OCI-LY1 (cell line): ENCODE measurements around the gene P2RX2.

Experiments used
- H2AFZ ChIP-seq: fragments of 200-600 bp; sonication (generic), shearing (Covaris generic); 2 replicates; pipeline ENCODE4 v1.6.0; 2014; ENCODE audit warnings: antibody characterized with exemption, mild to moderate bottlenecking, low read length
- H3F3A ChIP-seq: fragments of 200-600 bp; sonication (generic), shearing (Covaris generic); 2 replicates; pipeline ENCODE4 v1.6.0; 2014; ENCODE audit warnings: mild to moderate bottlenecking, antibody characterized with exemption, low read length, moderate library complexity; ENCODE audit not compliant: insufficient read depth
- H3K27ac ChIP-seq: fragments of 200-600 bp; sonication (generic); 2 replicates; pipeline ENCODE4 v1.5.1; 2014; ENCODE audit warnings: low read length, mixed run types, mild to moderate bottlenecking, low read depth; ENCODE audit not compliant: poor library complexity, severe bottlenecking
- H3K27me3 ChIP-seq: fragments of 200-600 bp; sonication (generic); 2 replicates; pipeline ENCODE4 v1.6.0; 2014; ENCODE audit warnings: antibody characterized with exemption, mild to moderate bottlenecking, low read length, moderate library complexity; ENCODE audit not compliant: insufficient read depth
- H3K36me3 ChIP-seq: fragments of 200-600 bp; sonication (generic); 2 replicates; pipeline ENCODE4 v1.6.1; 2014; ENCODE audit warnings: mild to moderate bottlenecking, antibody characterized with exemption, low read length, moderate library complexity, mixed read lengths; ENCODE audit not compliant: insufficient read depth
- H3K4me1 ChIP-seq: fragments of 200-600 bp; sonication (generic); 2 replicates; pipeline ENCODE4 v1.5.1; 2014; ENCODE audit warnings: mild to moderate bottlenecking, low read length, moderate library complexity; ENCODE audit not compliant: insufficient read depth, severe bottlenecking
- H3K4me2 ChIP-seq: fragments of 200-600 bp; sonication (generic), shearing (Covaris generic); 2 replicates; pipeline ENCODE4 v1.6.1; 2014; ENCODE audit warnings: low read length
- H3K4me3 ChIP-seq: fragments of 200-600 bp; sonication (generic); 2 replicates; pipeline ENCODE4 v1.5.1; 2014; ENCODE audit warnings: low read length, low read depth, mild to moderate bottlenecking, mixed read lengths; ENCODE audit not compliant: poor library complexity, severe bottlenecking
- H3K79me2 ChIP-seq: fragments of 200-600 bp; shearing (Covaris generic); 2 replicates; pipeline ENCODE4 v1.6.1; 2016; ENCODE audit warnings: mixed run types, low read length, mixed read lengths; ENCODE audit not compliant: insufficient read depth
- H3K9ac ChIP-seq: fragments of 200-600 bp; sonication (generic), shearing (Covaris generic); 2 replicates; pipeline ENCODE4 v1.6.1; 2014; ENCODE audit warnings: mild to moderate bottlenecking, low read length, mixed read lengths
- H3K9me2 ChIP-seq: fragments of 200-600 bp; sonication (generic), shearing (Covaris generic); 2 replicates; pipeline ENCODE4 v1.6.1; 2014; ENCODE audit warnings: low read depth, mild to moderate bottlenecking, low read length, mixed read lengths
- H3K9me3 ChIP-seq: fragments of 200-600 bp; shearing (Covaris generic); 2 replicates; pipeline ENCODE4 v1.6.1; 2014; ENCODE audit warnings: low read length, mixed read lengths
- H4K20me1 ChIP-seq: fragments of 200-600 bp; sonication (generic), shearing (Covaris generic); 2 replicates; pipeline ENCODE4 v1.6.0; 2016; ENCODE audit warnings: mild to moderate bottlenecking, low read length; ENCODE audit not compliant: insufficient read depth
- CTCF ChIP-seq: fragments of 200-600 bp; sonication (generic), shearing (Covaris generic); IDR thresholded peaks from 2 replicates; pipeline ENCODE4 v1.5.1; 2017; ENCODE audit warnings: mild to moderate bottlenecking, antibody characterized with exemption, low read length, moderate library complexity, mixed read lengths
- EZH2 ChIP-seq: fragments of 200-600 bp; sonication (generic), shearing (Covaris generic); IDR thresholded peaks from 2 replicates; pipeline ENCODE4 v1.8.0; 2017; ENCODE audit warnings: borderline replicate concordance, mixed run types, mild to moderate bottlenecking, antibody characterized with exemption, low read length, moderate library complexity, mixed read lengths

The P2RX2 gene

GRCh38 chr12:132584429-132584828 lies 34.1 kb upstream of the P2RX2 start:
- TF ChIP-seq CTCF, result no peak
- TF ChIP-seq EZH2, result no peak
- Histone ChIP-seq H3K36me3 (no peaks in the 10 kb centered on the region), H4K20me1 (no peaks in the 10 kb centered on the region), H3K4me3 (no peak overlapping the region), H3K4me1 (no peaks in the 10 kb centered on the region), H3K79me2 (no peaks in the 10 kb centered on the region), H3K9me3 (no peaks in the 10 kb centered on the region), H3K4me2 (no peak overlapping the region), H3F3A (no peaks in the 10 kb centered on the region), H2AFZ (no peak overlapping the region), H3K9ac (no peak overlapping the region), H3K9me2 (no peaks in the 10 kb centered on the region), H3K27me3 (no peaks in the 10 kb centered on the region; the same call in 1 of the 2 replicates), H3K27ac (no peak overlapping the region)

- no peaks in the 10 kb centered on the region; the same call in 1 of the 2 replicates for H3K27me3 ChIP-seq
Observed at GRCh38 chr12:132585177-132585576, 33.4 kb upstream of the P2RX2 start.

GRCh38 chr12:132586929-132587328 lies 31.6 kb upstream of the P2RX2 start:
- H3F3A ChIP-seq, result no peaks in the 10 kb centered on the region
- no peaks in the 10 kb centered on the region for H4K20me1 ChIP-seq
- no peaks in the 10 kb centered on the region for H3K4me1 ChIP-seq
- H2AFZ ChIP-seq, result no peak overlapping the region
- H3K27ac ChIP-seq, result no peak overlapping the region
- TF ChIP-seq EZH2, result no peak
- no peak for TF ChIP-seq CTCF
- no peaks in the 10 kb centered on the region for H3K9me2 ChIP-seq
- no peak overlapping the region for H3K4me2 ChIP-seq
- H3K4me3 ChIP-seq, result no peak overlapping the region
- no peaks in the 10 kb centered on the region for H3K9me3 ChIP-seq
- no peaks in the 10 kb centered on the region for H3K36me3 ChIP-seq
- H3K27me3 ChIP-seq, result no peaks in the 10 kb centered on the region; the same call in 1 of the 2 replicates
- H3K9ac ChIP-seq, result no peak overlapping the region
- H3K79me2 ChIP-seq, result no peaks in the 10 kb centered on the region

More at GRCh38 chr12:132585177-132585576, 33.4 kb upstream of the P2RX2 start:
- Histone ChIP-seq H4K20me1 (no peaks in the 10 kb centered on the region), H3K36me3 (no peaks in the 10 kb centered on the region), H3K9ac (no peak overlapping the region), H3K4me1 (no peaks in the 10 kb centered on the region), H3K9me3 (no peaks in the 10 kb centered on the region), H3K9me2 (no peaks in the 10 kb centered on the region), H3K4me2 (no peak overlapping the region), H3K4me3 (no peak overlapping the region), H3K79me2 (no peaks in the 10 kb centered on the region), H3F3A (no peaks in the 10 kb centered on the region), H3K27ac (no peak overlapping the region), H2AFZ (no peak overlapping the region)
- TF ChIP-seq EZH2, result no peak
- TF ChIP-seq CTCF, result no peak
